ENCODE results near the gene SUB1.

GRCh38 chr5:32589416-32589815, 4.1 kb downstream of the SUB1 start:
- TF ChIP-seq FOXM1 (IDR thresholded peaks at IDR 0.05; ENCODE audit: borderline replicate concordance, low read depth) = no peak
- TF ChIP-seq ZBTB7A (IDR thresholded peaks at IDR 0.05; ENCODE audit: low read depth) = no peak
- no peak for TF ChIP-seq RAD21 (IDR thresholded peaks at IDR 0.05; ENCODE audit: low read depth)
- no peak for TF ChIP-seq EGR1 (IDR thresholded peaks at IDR 0.05)
- TF ChIP-seq NFIC (IDR thresholded peaks at IDR 0.05) = no peak
- no peak for TF ChIP-seq MAX (IDR thresholded peaks at IDR 0.05)
- no peak for TF ChIP-seq YY1 (IDR thresholded peaks at IDR 0.05; ENCODE audit: low read depth)
- no peak for TF ChIP-seq TAF1 (IDR thresholded peaks at IDR 0.05; ENCODE audit: low read depth)
- no peak for TF ChIP-seq CREB1 (IDR thresholded peaks at IDR 0.05; ENCODE audit: low read depth)
